Posterior vena cava (tissue), 2 donors: Measurements from ENCODE around the gene ROPN1. TPM values are rescaled to one million over a fixed set of nuclear protein-coding genes. Genes with fewer than 3 reads are reported as not detected.

Experiments used
- DNase-seq: peaks from one replicate; pipeline ENCODE4 v3.0.0-alpha.2; 2020; ENCODE audit warnings: low spot score
- intact Hi-C, 2 donors: fragments of 100-400 bp; cut with DNase I; formaldehyde crosslinking; loops; one replicate each; pipeline versions ENCODE4 v1.14.1 to v1.14.2; 2022 to 2023
- total RNA-seq, 2 donors: library from RNA; stranded (reverse); fragmentation: NEBNext Ultra II Directional; extraction: Animal tissue kit (Norgen Biotek cat#: 25700); gene quantifications; one replicate each; pipeline ENCODE4 v1.2.1, GENCODE V29; 2021
- donor health status: DM: yes; HTN: yes; CAD: no.
- donor health status: DM: yes; HTN: yes; CAD: no.

The ROPN1 gene
- total RNA-seq, 2 donors from 2014 or later = not detected

GRCh38 chr3:123960781-123961507 is 31.0 kb downstream of the ROPN1 start, which contains the start of gene CCDC14:
TSS of gene CCDC14 (minus strand) at chr3:123961229. CDS start at chr3:123961173, 56 bp downstream.
- intact Hi-C loops = no loop called here
- peak; percentile 97 for DNase-seq

- no peak for DNase-seq
- intact Hi-C loops = no loop called here
Measured at GRCh38 chr3:123953735-123954134, 38.2 kb downstream of the ROPN1 start.

DNA sequence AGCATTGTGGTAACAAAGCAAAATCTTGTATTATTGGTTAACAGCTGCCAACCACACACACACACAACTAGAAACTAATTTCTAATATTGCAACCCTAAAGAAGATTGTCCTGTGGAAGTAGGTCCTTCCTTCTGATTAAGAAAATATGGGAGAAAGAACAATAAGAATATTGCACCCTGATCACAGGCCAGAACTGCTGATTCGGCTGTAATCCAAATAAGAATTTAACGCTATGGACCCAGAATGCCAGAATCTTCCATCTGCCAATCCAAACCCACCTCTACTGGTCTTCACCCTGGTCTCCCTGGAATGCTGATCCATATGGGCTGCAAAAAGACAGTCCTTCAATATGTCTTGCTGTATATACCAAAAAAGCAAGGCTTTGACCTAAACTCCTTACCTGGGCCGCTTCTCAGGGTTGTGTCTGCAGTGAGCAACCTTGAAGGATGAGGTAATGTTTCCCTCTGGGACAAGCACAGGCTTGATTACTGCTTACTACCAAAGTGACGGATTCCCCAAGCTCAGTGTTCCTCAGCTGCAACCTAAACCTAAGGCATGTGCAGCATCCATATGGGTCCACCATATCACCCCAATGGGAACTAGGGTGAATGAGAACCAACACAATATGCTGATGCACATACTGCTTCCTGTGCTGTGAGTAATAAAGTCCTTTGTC is 38.9 kb downstream of the ROPN1 start:
- intact Hi-C loops = no loop called here
- no peak for DNase-seq

GRCh38 chr3:123951522-123952447 is 40.1 kb downstream of the ROPN1 start:
- intact Hi-C loops = no loop called here
- DNase-seq = no peak

GRCh38 chr3:123949641-123950040 is 42.3 kb downstream of the ROPN1 start:
- intact Hi-C loops = no loop called here
- DNase-seq = no peak

GRCh38 chr3:123948449-123948848 is 43.5 kb downstream of the ROPN1 start:
- intact Hi-C loops = no loop called here
- DNase-seq = no peak

GRCh38 chr3:123947482-123947881 is 44.4 kb downstream of the ROPN1 start:
- DNase-seq = no peak
- intact Hi-C loops = no loop called here

GRCh38 chr3:123941542-123941941 is 50.4 kb downstream of the ROPN1 start:
- DNase-seq = no peak
- intact Hi-C loops = no loop called here

GRCh38 chr3:123941121-123941520 is 50.8 kb downstream of the ROPN1 start:
- intact Hi-C loops = no loop called here
- no peak for DNase-seq

DNA sequence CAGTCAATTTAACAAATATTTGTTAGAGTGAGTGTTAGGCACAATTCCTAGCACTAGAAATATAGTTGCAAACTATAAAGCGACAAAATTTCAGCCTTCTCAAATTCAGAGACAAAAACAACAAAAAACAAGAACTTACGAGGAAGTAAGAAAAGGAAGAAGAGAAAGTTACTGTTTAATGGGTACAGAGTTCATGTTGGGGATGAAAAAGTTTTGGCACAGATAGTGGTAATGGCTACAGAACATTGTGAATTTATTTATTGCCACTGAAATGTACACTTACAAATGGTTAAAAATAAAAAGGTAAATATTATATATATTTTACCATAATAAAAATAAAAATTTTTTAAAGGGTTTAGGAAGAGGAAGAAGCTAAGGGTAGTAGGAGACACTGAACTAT is 52.2 kb downstream of the ROPN1 start:
- no peak for DNase-seq
- intact Hi-C loops = no loop called here

GRCh38 chr3:123936400-123936799 is 55.5 kb downstream of the ROPN1 start:
- no peak for DNase-seq
- intact Hi-C loops = no loop called here

GRCh38 chr3:123935830-123936229 is 56.1 kb downstream of the ROPN1 start:
- DNase-seq = no peak

DNA sequence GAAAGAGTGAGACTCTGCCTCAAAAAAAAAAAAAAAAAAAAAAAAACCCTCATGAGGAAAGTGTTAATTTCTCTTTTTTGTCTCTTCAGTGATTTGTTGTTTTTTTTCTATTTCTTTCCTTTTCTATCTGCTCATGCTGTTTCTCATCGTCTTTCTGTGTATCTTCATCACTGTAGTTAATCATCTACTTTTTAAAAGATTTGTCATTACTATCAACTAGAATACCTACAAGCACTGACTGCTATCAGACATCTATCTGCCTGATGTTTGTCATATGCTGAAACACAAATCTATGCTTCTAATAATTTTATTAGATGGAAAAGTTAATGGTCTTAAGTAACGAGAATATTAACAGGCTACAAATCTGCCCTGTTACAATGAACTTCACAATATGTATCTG is 57.7 kb downstream of the ROPN1 start:
- DNase-seq = no peak
- intact Hi-C loops = no loop called here

More at GRCh38 chr3:123935830-123936229, 56.1 kb downstream of the ROPN1 start:
- intact Hi-C loops = no loop called here

DNA sequence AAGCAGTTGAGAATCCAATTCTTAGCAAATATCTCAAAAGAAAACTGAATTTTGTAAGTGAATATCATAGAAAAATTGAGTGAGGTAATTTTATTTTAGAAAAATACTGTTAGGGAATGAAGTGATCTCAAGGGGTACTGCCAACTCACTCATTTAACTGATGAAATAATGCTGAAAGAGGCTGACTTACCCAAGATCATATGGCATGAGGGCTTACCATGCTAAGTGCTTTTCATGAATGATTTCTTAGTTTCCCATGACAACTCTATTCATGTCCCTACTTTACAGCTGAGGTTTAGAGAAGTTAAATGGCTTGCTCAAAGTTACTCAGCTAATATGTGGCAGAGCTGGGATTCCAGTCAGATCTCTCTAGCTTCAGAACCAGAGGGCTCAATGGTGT is 61.5 kb downstream of the ROPN1 start:
- intact Hi-C loops = no loop called here
- no peak for DNase-seq

DNA sequence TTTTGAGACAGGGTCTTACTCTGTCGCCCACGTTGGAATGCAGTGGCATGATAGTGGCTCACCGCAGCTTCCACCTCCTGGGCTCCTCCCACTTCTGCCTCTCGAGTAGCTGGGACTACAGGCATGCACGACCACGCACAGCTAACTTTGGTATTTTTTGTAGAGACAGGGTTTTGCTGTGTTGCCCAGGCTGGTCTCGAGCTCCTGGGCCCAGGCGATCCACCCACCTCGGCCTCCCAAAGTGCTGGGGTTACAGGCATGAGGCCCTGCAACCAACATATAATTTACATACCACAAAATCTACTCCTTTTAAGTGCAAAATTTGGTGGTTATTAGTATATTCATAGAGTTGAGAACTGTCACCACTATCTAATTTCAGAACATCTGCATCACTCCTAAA is 62.6 kb downstream of the ROPN1 start:
- intact Hi-C loops = no loop called here
- DNase-seq = no peak

GRCh38 chr3:123926396-123926795 is 65.5 kb downstream of the ROPN1 start:
- DNase-seq = no peak
- intact Hi-C loops = no loop called here

GRCh38 chr3:123920868-123921267 is 71.1 kb downstream of the ROPN1 start:
- intact Hi-C loops = no loop called here
- no peak for DNase-seq

- intact Hi-C loops = no loop called here
- DNase-seq = no peak
Measured at GRCh38 chr3:123920383-123920782, 71.5 kb downstream of the ROPN1 start.

- no peak for DNase-seq
- intact Hi-C loops = no loop called here
Measured at GRCh38 chr3:123919353-123919752, 72.6 kb downstream of the ROPN1 start.
